K562 (cell line): ENCODE data around the gene SELPLG. TPM values are rescaled to one million over a fixed set of nuclear protein-coding genes. Genes with fewer than 3 reads are reported as not detected.

Experiments
- ARID2 ChIP-seq: fragments of 450-650 bp; IDR thresholded peaks from 2 replicates; pipeline ENCODE4 v1.6.1; 2017; ENCODE audit warnings: antibody characterized with exemption, mild to moderate bottlenecking
- ATF1 ChIP-seq, 2 experiments: fragments of 450-650 bp in 1 of 2; IDR thresholded peaks; 2 replicates each; pipeline ENCODE4 v1.6.1; 2016; ENCODE audit warnings: missing compliant biosample characterization in 1 of 2, missing genetic modification characterization in 1 of 2
- FOXJ2 ChIP-seq: fragments of 200-800 bp; sonication (Bioruptor generic); IDR thresholded peaks from 2 replicates; pipeline ENCODE4 v1.6.1; 2016; ENCODE audit warnings: missing genetic modification characterization, missing compliant biosample characterization
- JUNB ChIP-seq: fragments of 450-650 bp; formaldehyde crosslinking; conservative IDR thresholded peaks from 2 replicates; pipeline ENCODE4 v1.4.0; 2020; ENCODE audit warnings: mild to moderate bottlenecking
- MAFG ChIP-seq: fragments of 450-650 bp; conservative IDR thresholded peaks from 2 replicates; pipeline ENCODE4 v1.6.1; 2016; ENCODE audit warnings: missing genetic modification characterization, missing compliant biosample characterization
- NEUROD1 ChIP-seq: fragments of 150-350 bp; IDR thresholded peaks from 2 replicates; pipeline ENCODE4 v1.6.1; 2014; ENCODE audit warnings: borderline replicate concordance, low read length, low read depth; ENCODE audit not compliant: partially characterized antibody
- NFATC3 ChIP-seq: fragments of 450-650 bp; IDR thresholded peaks from 2 replicates; pipeline ENCODE4 v1.6.1; 2017; ENCODE audit warnings: mild to moderate bottlenecking
- NFE2 ChIP-seq: IDR thresholded peaks from 2 replicates; pipeline ENCODE4 v1.6.1; 2014; ENCODE audit warnings: antibody characterized with exemption, low read depth
- STAT5A ChIP-seq: IDR thresholded peaks from 2 replicates; pipeline ENCODE4 v1.6.1; 2012; ENCODE audit warnings: low read length, inconsistent platforms, borderline replicate concordance
- TARDBP ChIP-seq: fragments of 450-650 bp; IDR thresholded peaks from 2 replicates; pipeline ENCODE4 v1.6.1; 2016
- TEAD4 ChIP-seq, 2 experiments: sonication (generic) in 1 of 2; formaldehyde crosslinking in 1 of 2; IDR thresholded peaks; 2 replicates each; pipeline versions ENCODE4 v1.6.1 to v1.8.0; 2012 to 2022; ENCODE audit warnings: borderline replicate concordance in 1 of 2, inconsistent platforms in 1 of 2, low read length in 1 of 2, mild to moderate bottlenecking in 1 of 2, missing genetic modification reagents in 1 of 2
- ZBTB33 ChIP-seq: sonication (generic); formaldehyde crosslinking; IDR thresholded peaks from 2 replicates; pipeline ENCODE4 v1.8.1; 2023; ENCODE audit warnings: mild to moderate bottlenecking, missing genetic modification reagents
- ZBTB49 ChIP-seq: sonication (generic); formaldehyde crosslinking; IDR thresholded peaks from 2 replicates; pipeline ENCODE4 v1.8.0; 2022; ENCODE audit warnings: missing genetic modification reagents, mild to moderate bottlenecking, borderline replicate concordance
- ZNF217 ChIP-seq: sonication (generic); formaldehyde crosslinking; IDR thresholded peaks from 2 replicates; pipeline ENCODE4 v1.8.0; 2022; ENCODE audit warnings: mild to moderate bottlenecking, missing genetic modification reagents
- ZNF311 ChIP-seq: fragments of 250-450 bp; sonication (Bioruptor Pico); IDR thresholded peaks from 2 replicates; pipeline ENCODE4 v1.4.0; 2020; ENCODE audit warnings: mild to moderate bottlenecking, moderate library complexity
- ZNF445 ChIP-seq: fragments of 250-450 bp; sonication (Bioruptor Pico); IDR thresholded peaks from 2 replicates; pipeline ENCODE4 v1.4.0; 2020; ENCODE audit warnings: low read depth, mild to moderate bottlenecking, moderate library complexity
- polyA plus RNA-seq, 8 experiments: library from polyadenylated mRNA; depleted of rRNA in 4 of 8; stranded (reverse) in 5 of 8; unstranded in 3 of 8; fragments of >200 nt; fragmentation: Nextera tagmentation in 2 of 8; fragmentation: Illumina TruSeq in 1 of 8; extraction: Ambion mirVana in 2 of 8; extraction: Trizol in 1 of 8; gene quantifications; 2 replicates each; pipeline versions ENCODE4 v1.2.1 to v1.2.3, GENCODE V29; 2011 to 2014; ENCODE audit warnings: inconsistent platforms in 1 of 8, missing spikeins in 1 of 8
- total RNA-seq, 7 experiments: library from RNA; depleted of rRNA in 6 of 7; stranded (reverse); fragments of >200 nt in 6 of 7; fragmentation: Illumina TruSeq in 2 of 7; extraction: Trizol in 2 of 7; gene quantifications; 2 replicates each; pipeline versions ENCODE4 v1.2.1 to v1.2.3, GENCODE V29; 2011 to 2021; ENCODE audit warnings: low replicate concordance in 1 of 7
- TF ChIP-seq, protein P1 (sequence below): fragments of 200-800 bp; sonication (Bioruptor generic); IDR thresholded peaks from 2 replicates; pipeline ENCODE4 v1.6.1; 2016; ENCODE audit warnings: missing genetic modification characterization, missing compliant biosample characterization

The SELPLG gene
- total and polyA plus RNA-seq, 9 of the 15 experiments (the other 6 are each of a cell fraction or from before 2014, with no cell fraction given), result 0.22 to 10.2 (median 1.7) TPM

- TF ChIP-seq FOXJ2, result 0 out of 2 replicates have a peak, but pooled peaks have one; percentile 24
- peak; percentile 34; the same call in 1 of the 2 replicates for TF ChIP-seq NFATC3
- TF ChIP-seq NFE2, result peak; percentile 65
- no peak for TF ChIP-seq JUNB (CRISPR knock-in tag)
- TF ChIP-seq ZNF445 (CRISPR knock-in tag), result no peak
- 0 out of 2 replicates have a peak, but pooled peaks have one; percentile 15 for TF ChIP-seq STAT5A
- no peak for TF ChIP-seq ATF1 (CRISPR knock-in tag; IDR thresholded peaks at IDR 0.05)
- 0 out of 2 replicates have a peak, but pooled peaks have one; percentile 16 for TF ChIP-seq ATF1 (tag; IDR thresholded peaks at IDR 0.05)
- TF ChIP-seq TEAD4 (IDR thresholded peaks at IDR 0.05; ENCODE audit: low read length), result peak; percentile 27; the same call in 1 of the 2 replicates
- no peak for TF ChIP-seq TEAD4 (CRISPR knock-in tag; IDR thresholded peaks at IDR 0.05; ENCODE audit: borderline replicate concordance)
- TF ChIP-seq MAFG (tag), result peak; percentile 62
- TF ChIP-seq TARDBP, result no peak
- TF ChIP-seq ARID2, result peak; percentile 91
- no peak for TF ChIP-seq ZNF311 (CRISPR knock-in tag)
- no peak for TF ChIP-seq ZBTB49
- TF ChIP-seq, protein P1, sequence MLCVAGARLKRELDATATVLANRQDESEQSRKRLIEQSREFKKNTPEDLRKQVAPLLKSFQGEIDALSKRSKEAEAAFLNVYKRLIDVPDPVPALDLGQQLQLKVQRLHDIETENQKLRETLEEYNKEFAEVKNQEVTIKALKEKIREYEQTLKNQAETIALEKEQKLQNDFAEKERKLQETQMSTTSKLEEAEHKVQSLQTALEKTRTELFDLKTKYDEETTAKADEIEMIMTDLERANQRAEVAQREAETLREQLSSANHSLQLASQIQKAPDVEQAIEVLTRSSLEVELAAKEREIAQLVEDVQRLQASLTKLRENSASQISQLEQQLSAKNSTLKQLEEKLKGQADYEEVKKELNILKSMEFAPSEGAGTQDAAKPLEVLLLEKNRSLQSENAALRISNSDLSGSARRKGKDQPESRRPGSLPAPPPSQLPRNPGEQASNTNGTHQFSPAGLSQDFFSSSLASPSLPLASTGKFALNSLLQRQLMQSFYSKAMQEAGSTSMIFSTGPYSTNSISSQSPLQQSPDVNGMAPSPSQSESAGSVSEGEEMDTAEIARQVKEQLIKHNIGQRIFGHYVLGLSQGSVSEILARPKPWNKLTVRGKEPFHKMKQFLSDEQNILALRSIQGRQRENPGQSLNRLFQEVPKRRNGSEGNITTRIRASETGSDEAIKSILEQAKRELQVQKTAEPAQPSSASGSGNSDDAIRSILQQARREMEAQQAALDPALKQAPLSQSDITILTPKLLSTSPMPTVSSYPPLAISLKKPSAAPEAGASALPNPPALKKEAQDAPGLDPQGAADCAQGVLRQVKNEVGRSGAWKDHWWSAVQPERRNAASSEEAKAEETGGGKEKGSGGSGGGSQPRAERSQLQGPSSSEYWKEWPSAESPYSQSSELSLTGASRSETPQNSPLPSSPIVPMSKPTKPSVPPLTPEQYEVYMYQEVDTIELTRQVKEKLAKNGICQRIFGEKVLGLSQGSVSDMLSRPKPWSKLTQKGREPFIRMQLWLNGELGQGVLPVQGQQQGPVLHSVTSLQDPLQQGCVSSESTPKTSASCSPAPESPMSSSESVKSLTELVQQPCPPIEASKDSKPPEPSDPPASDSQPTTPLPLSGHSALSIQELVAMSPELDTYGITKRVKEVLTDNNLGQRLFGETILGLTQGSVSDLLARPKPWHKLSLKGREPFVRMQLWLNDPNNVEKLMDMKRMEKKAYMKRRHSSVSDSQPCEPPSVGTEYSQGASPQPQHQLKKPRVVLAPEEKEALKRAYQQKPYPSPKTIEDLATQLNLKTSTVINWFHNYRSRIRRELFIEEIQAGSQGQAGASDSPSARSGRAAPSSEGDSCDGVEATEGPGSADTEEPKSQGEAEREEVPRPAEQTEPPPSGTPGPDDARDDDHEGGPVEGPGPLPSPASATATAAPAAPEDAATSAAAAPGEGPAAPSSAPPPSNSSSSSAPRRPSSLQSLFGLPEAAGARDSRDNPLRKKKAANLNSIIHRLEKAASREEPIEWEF, result 0 out of 2 replicates have a peak, but pooled peaks have one; percentile 27
- no peak for TF ChIP-seq ZNF217 (CRISPR knock-in tag)
- TF ChIP-seq ZBTB33, result 0 out of 2 replicates have a peak, but pooled peaks have one; percentile 30
- no peak for TF ChIP-seq NEUROD1
Observed at GRCh38 chr12:108664338-108665258, 30.9 kb upstream of the SELPLG start (continued).
